CD14-positive monocyte (primary cell): ENCODE data around the gene LDLRAD4. TPM values are rescaled to one million over a fixed set of nuclear protein-coding genes. Genes with fewer than 3 reads are reported as not detected.

ENCODE experiments used
- DNase-seq, 3 donors: peaks; one replicate each; pipeline ENCODE4 v3.0.0-alpha.2; 2011 to 2022
- H2AFZ ChIP-seq: 2 replicates; pipeline ENCODE4 v1.6.0; 2012; ENCODE audit warnings: mild to moderate bottlenecking, low read depth, low read length, inconsistent platforms; ENCODE audit not compliant: insufficient read depth, poor library complexity, severe bottlenecking
- H3K27ac ChIP-seq, 2 donors: 1 replicate in 1 of 2; 2 replicates in 1 of 2; pipeline ENCODE4 v1.5.1; 2012 to 2013; ENCODE audit warnings: low read length in 2 of 2, control low read depth in 1 of 2, inconsistent platforms in 1 of 2, low read depth in 1 of 2, mild to moderate bottlenecking in 1 of 2
- H3K27me3 ChIP-seq, 2 donors: one replicate each; pipeline versions ENCODE4 v1.6.0 to v1.6.1; 2011 to 2013; ENCODE audit warnings: low read length in 2 of 2; ENCODE audit not compliant: control insufficient read depth in 2 of 2, insufficient read depth in 2 of 2
- H3K36me3 ChIP-seq, 2 donors: replicated peaks in 1 of 2; 1 replicate in 1 of 2; 2 replicates in 1 of 2; pipeline versions ENCODE4 v1.5.1 to v1.6.1; 2012 to 2013; ENCODE audit warnings: low read length in 2 of 2, control low read depth in 1 of 2, inconsistent platforms in 1 of 2, mild to moderate bottlenecking in 1 of 2; ENCODE audit not compliant: insufficient read depth in 2 of 2, control insufficient read depth in 1 of 2
- H3K4me1 ChIP-seq, 2 donors: 1 replicate in 1 of 2; 2 replicates in 1 of 2; pipeline versions ENCODE4 v1.5.1 to v1.6.1; 2012 to 2013; ENCODE audit warnings: low read length in 2 of 2, control low read depth in 1 of 2, inconsistent platforms in 1 of 2, mild to moderate bottlenecking in 1 of 2, moderate library complexity in 1 of 2; ENCODE audit not compliant: insufficient read depth in 2 of 2, control insufficient read depth in 1 of 2
- H3K4me2 ChIP-seq: replicated peaks from 2 replicates; pipeline ENCODE3; 2012; ENCODE audit warnings: low read length, moderate library complexity, mild to moderate bottlenecking; ENCODE audit not compliant: poor library complexity, severe bottlenecking; ENCODE audit errors: extremely low read depth
- H3K4me3 ChIP-seq, 3 experiments: fragments of 200-600 bp in 1 of 3; sonication (generic) in 1 of 3; replicated peaks in 1 of 3; 1 replicate in 2 of 3; 2 replicates in 1 of 3; pipeline ENCODE4 v1.5.1; 2011 to 2013; ENCODE audit warnings: low read length in 3 of 3, mild to moderate bottlenecking in 3 of 3, control low read depth in 2 of 3, low read depth in 2 of 3, inconsistent platforms in 1 of 3, moderate library complexity in 1 of 3
- H3K79me2 ChIP-seq: 2 replicates; pipeline ENCODE4 v1.6.0; 2012; ENCODE audit warnings: mild to moderate bottlenecking, control low read depth, inconsistent platforms, low read length, moderate library complexity; ENCODE audit not compliant: insufficient read depth
- H3K9ac ChIP-seq: 2 replicates; pipeline ENCODE4 v1.6.0; 2017; ENCODE audit warnings: low read length, mild to moderate bottlenecking; ENCODE audit not compliant: insufficient read depth, poor library complexity, severe bottlenecking
- H3K9me3 ChIP-seq, 2 donors: replicated peaks in 1 of 2; 1 replicate in 1 of 2; 2 replicates in 1 of 2; pipeline versions ENCODE4 v1.5.1 to v1.6.1; 2012 to 2013; ENCODE audit warnings: low read length in 2 of 2, control low read depth in 1 of 2; ENCODE audit not compliant: control insufficient read depth in 1 of 2, insufficient read depth in 1 of 2
- H4K20me1 ChIP-seq: 2 replicates; pipeline ENCODE4 v1.6.0; 2012; ENCODE audit warnings: mild to moderate bottlenecking, low read length, control low read depth, moderate library complexity; ENCODE audit not compliant: insufficient read depth
- H3K27ac Mint-ChIP-seq, 7 donors: one replicate each; pipeline ENCODE4 v1.8.0; 2020; ENCODE audit warnings: mild to moderate bottlenecking in 7 of 7, mixed read lengths in 7 of 7, moderate library complexity in 6 of 7, inconsistent platforms in 2 of 7
- H3K27me3 Mint-ChIP-seq, 3 donors: one replicate each; pipeline ENCODE4 v1.8.0; 2021 to 2022; ENCODE audit warnings: low read depth in 3 of 3, mild to moderate bottlenecking in 3 of 3, mixed read lengths in 3 of 3, moderate library complexity in 3 of 3, inconsistent platforms in 1 of 3
- H3K36me3 Mint-ChIP-seq, 2 donors: one replicate each; pipeline ENCODE4 v1.8.0; 2020; ENCODE audit warnings: mixed read lengths in 2 of 2, inconsistent platforms in 1 of 2, mild to moderate bottlenecking in 1 of 2
- H3K4me1 Mint-ChIP-seq: one replicate; pipeline ENCODE4 v1.8.0; 2020; ENCODE audit warnings: mild to moderate bottlenecking, mixed read lengths
- H3K4me3 Mint-ChIP-seq, 2 donors: one replicate each; pipeline ENCODE4 v1.8.0; 2020; ENCODE audit warnings: mild to moderate bottlenecking in 2 of 2, mixed read lengths in 2 of 2, moderate library complexity in 1 of 2
- H3K9me3 Mint-ChIP-seq, 7 donors: one replicate each; pipeline ENCODE4 v1.8.0; 2020 to 2022; ENCODE audit warnings: mixed read lengths in 7 of 7, mild to moderate bottlenecking in 6 of 7, moderate library complexity in 6 of 7, inconsistent platforms in 2 of 7
- WGBS: methylation state at CpG from one replicate; pipeline ENCODE4 v1.1.5; 2013; ENCODE audit warnings: missing lambda C conversion rate; ENCODE audit not compliant: insufficient coverage; 5-methylcytosine and 5-hydroxymethylcytosine counted together
- intact Hi-C, 2 donors: fragments of 100-400 bp; cut with micrococcal nuclease; formaldehyde crosslinking; loops; one replicate each; pipeline versions ENCODE4 v1.15.0 to v1.15.1; 2023
- polyA plus RNA-seq, 3 donors: library from polyadenylated mRNA; depleted of rRNA in 1 of 3; unstranded in 2 of 3; stranded (reverse) in 1 of 3; fragments of 300-500 nt in 2 of 3; fragments of >200 nt in 1 of 3; fragmentation: Illumina TruSeq in 2 of 3; gene quantifications; 1 replicate in 2 of 3; 2 replicates in 1 of 3; pipeline ENCODE4 v1.2.3, GENCODE V29; 2012 to 2021
- TF ChIP-seq, protein P1 (sequence below): fragments of 200-600 bp; IDR thresholded peaks from one replicate; pipeline ENCODE4 v1.8.0; 2022; ENCODE audit warnings: antibody characterized with exemption, mild to moderate bottlenecking

LDLRAD4 gene
- polyA plus RNA-seq, 3 donors: 13.5 to 15.4 (median 13.8) TPM

DNA sequence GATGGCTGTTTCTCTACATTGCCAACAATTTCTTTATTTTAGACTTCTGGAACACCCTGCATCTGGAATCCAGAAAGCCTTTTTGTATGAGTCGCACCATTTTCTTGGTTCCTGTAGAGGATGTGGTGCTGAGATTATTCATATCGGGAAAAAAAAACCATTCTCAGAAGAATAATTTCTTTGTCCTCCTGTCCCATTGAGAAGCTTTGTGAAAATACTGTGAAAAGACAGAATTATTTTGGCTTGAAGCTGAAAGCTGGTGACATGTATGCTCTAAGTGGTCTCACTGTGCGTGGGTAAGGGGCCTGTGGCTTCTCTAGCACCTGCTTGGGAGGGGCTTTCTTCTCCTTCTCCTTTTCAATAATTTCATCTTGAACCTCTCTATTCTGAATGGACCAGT is 369.4 kb downstream of the LDLRAD4 start:
- Histone ChIP-seq H3K4me1 (peaks cover 66 to 69% of the 10 kb centered on the region in 2 donors), H2AFZ (no peak overlapping the region), H3K79me2 (peaks cover 10% of the 10 kb centered on the region), H3K36me3 (no peaks in the 10 kb centered on the region), H3K9ac (no peak overlapping the region), H3K4me2 (no peak overlapping the region), H3K27ac (no peak overlapping the region), H4K20me1 (no peaks in the 10 kb centered on the region), H3K4me3 (no peak overlapping the region), H3K9me3 (no peaks in the 10 kb centered on the region), H3K27me3 (no peaks in the 10 kb centered on the region)
- no CpG with 5 or more reads among the region's 3 CpGs for WGBS
- intact Hi-C loops: loop anchor here in 1 of 2 donors (2.0 kb wide), 1 partner anchor 25 kb away; no protein-coding TSS in a partner anchor
- H3K27me3 Mint-ChIP-seq: peaks cover 0 to 5% (median 0%) of the 10 kb centered on the region in 3 donors
- peak in 1 of 3 donors; percentile 9 for DNase-seq
- TF ChIP-seq, protein P1, sequence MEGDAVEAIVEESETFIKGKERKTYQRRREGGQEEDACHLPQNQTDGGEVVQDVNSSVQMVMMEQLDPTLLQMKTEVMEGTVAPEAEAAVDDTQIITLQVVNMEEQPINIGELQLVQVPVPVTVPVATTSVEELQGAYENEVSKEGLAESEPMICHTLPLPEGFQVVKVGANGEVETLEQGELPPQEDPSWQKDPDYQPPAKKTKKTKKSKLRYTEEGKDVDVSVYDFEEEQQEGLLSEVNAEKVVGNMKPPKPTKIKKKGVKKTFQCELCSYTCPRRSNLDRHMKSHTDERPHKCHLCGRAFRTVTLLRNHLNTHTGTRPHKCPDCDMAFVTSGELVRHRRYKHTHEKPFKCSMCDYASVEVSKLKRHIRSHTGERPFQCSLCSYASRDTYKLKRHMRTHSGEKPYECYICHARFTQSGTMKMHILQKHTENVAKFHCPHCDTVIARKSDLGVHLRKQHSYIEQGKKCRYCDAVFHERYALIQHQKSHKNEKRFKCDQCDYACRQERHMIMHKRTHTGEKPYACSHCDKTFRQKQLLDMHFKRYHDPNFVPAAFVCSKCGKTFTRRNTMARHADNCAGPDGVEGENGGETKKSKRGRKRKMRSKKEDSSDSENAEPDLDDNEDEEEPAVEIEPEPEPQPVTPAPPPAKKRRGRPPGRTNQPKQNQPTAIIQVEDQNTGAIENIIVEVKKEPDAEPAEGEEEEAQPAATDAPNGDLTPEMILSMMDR: no peak
- peaks cover 12 to 15% of the 10 kb centered on the region in 2 donors for H3K36me3 Mint-ChIP-seq
- H3K4me3 Mint-ChIP-seq: no peak overlapping the region
- peaks cover 70% of the 10 kb centered on the region for H3K4me1 Mint-ChIP-seq
- peaks cover 0 to 2% (median 0%) of the 10 kb centered on the region in 7 donors for H3K9me3 Mint-ChIP-seq
- H3K27ac Mint-ChIP-seq: peak overlapping the region in 5 of 7 donors; percentile 3 to 94 (median 50)

DNA sequence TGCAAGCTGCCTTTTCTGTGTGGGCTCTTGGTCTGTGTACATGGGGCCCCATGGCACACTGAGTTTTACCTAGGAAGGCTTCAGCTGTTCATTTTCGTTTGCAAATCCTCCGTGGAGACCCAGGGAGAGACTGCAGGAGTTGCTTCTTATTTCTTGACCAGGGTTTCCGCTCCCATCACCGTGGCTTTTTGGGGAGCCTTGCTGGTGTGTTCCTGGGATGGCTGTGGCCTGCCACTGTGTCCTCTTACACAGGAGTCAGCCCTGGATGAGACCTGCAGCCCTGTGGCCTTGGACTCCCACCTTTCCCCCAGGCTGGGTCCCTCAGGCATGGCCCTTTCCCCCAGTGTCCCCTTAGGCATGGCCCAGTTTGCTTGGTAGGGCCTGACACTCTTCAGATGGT is 370.8 kb downstream of the LDLRAD4 start:
- H3K9me3 ChIP-seq: no peaks in the 10 kb centered on the region
- WGBS: 90% methylated on average over 4 of the region's 4 CpGs
- H3K27ac ChIP-seq: no peak overlapping the region
- no peaks in the 10 kb centered on the region for H3K36me3 ChIP-seq
- no peak overlapping the region for H3K4me3 ChIP-seq
- H3K79me2 ChIP-seq: peaks cover 4% of the 10 kb centered on the region
- H3K27ac Mint-ChIP-seq: peak overlapping the region in 2 of 7 donors; percentile 22 to 27
- peaks cover 58 to 63% of the 10 kb centered on the region in 2 donors for H3K4me1 ChIP-seq
- peak in 1 of 3 donors; percentile 1 for DNase-seq
- H3K27me3 Mint-ChIP-seq: peaks cover 0 to 5% (median 0%) of the 10 kb centered on the region in 3 donors
- H2AFZ ChIP-seq: no peak overlapping the region
- no peak overlapping the region for H3K9ac ChIP-seq
- intact Hi-C loops: loop anchor here in 1 of 2 donors (2.0 kb wide), 1 partner anchor 23 kb away; no protein-coding TSS in a partner anchor
- H3K36me3 Mint-ChIP-seq: peaks cover 14% of the 10 kb centered on the region in 2 donors
- no peak overlapping the region for H3K4me2 ChIP-seq
- H3K4me1 Mint-ChIP-seq: peaks cover 61% of the 10 kb centered on the region
- H3K9me3 Mint-ChIP-seq: peaks cover 0 to 2% (median 0%) of the 10 kb centered on the region in 7 donors
- no peaks in the 10 kb centered on the region for H4K20me1 ChIP-seq
- no peak overlapping the region for H3K4me3 Mint-ChIP-seq
- TF ChIP-seq, protein P1: no peak
- no peaks in the 10 kb centered on the region for H3K27me3 ChIP-seq
